ENCODE data around the gene C1orf21.

C1orf21 gene

GRCh38 chr1:184524248-184524647, 137.4 kb downstream of the C1orf21 start:
- Histone ChIP-seq H3K36me3 (ENCODE audit: control insufficient read depth, insufficient read depth, low read length) (no peaks in the 10 kb centered on the region), H3K27me3 (ENCODE audit: control insufficient read depth, insufficient read depth, low read length) (no peaks in the 10 kb centered on the region), H3K4me3 (ENCODE audit: low read depth, low read length) (no peak overlapping the region), H3K4me1 (no peaks in the 10 kb centered on the region), H3K9ac (no peak overlapping the region), H2AFZ (no peak overlapping the region), H3K79me2 (no peaks in the 10 kb centered on the region), H3K4me2 (ENCODE audit: low read length) (no peak overlapping the region), H3K27ac (no peak overlapping the region), H3K9me3 (ENCODE audit: control insufficient read depth, low read length) (no peaks in the 10 kb centered on the region)
- TF ChIP-seq CTCF (IDR thresholded peaks at IDR 0.05), result no peak

GRCh38 chr1:184527402-184527801, 140.6 kb downstream of the C1orf21 start:
- Histone ChIP-seq H3K9ac (no peak overlapping the region), H3K79me2 (no peaks in the 10 kb centered on the region), H3K4me2 (ENCODE audit: low read length) (no peak overlapping the region), H3K4me3 (ENCODE audit: low read depth, low read length) (no peak overlapping the region), H3K4me1 (no peaks in the 10 kb centered on the region), H3K9me3 (ENCODE audit: control insufficient read depth, low read length) (no peaks in the 10 kb centered on the region), H3K27me3 (ENCODE audit: control insufficient read depth, insufficient read depth, low read length) (no peaks in the 10 kb centered on the region), H3K36me3 (ENCODE audit: control insufficient read depth, insufficient read depth, low read length) (no peaks in the 10 kb centered on the region), H2AFZ (no peak overlapping the region), H3K27ac (no peak overlapping the region)
- TF ChIP-seq CTCF (IDR thresholded peaks at IDR 0.05), result no peak

DNA sequence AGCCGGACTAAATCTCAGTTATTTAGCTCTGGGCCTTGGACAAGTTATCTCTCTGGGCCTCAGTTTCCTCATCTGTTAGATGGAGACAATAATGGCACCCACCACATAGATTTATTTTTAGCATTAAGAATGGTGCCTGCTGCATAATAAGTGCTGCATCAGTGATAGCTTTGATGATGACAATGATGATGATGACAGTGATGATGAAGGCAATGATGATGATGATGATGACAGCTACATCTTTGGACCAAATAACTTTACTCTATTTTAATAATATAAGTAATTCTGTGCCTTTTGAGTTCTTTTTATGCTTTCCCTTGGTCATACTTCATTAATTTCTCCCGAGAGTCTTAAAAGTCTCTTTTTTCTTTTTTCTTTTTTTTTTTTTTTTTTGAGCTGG, 143.4 kb downstream of the C1orf21 start:
- Histone ChIP-seq H3K36me3 (ENCODE audit: control insufficient read depth, insufficient read depth, low read length) (no peaks in the 10 kb centered on the region), H3K9me3 (ENCODE audit: control insufficient read depth, low read length) (no peaks in the 10 kb centered on the region), H2AFZ (no peak overlapping the region), H3K4me2 (ENCODE audit: low read length) (no peak overlapping the region), H3K27ac (no peak overlapping the region), H3K4me3 (ENCODE audit: low read depth, low read length) (no peak overlapping the region), H3K4me1 (no peaks in the 10 kb centered on the region), H3K79me2 (no peaks in the 10 kb centered on the region), H3K9ac (no peak overlapping the region), H3K27me3 (ENCODE audit: control insufficient read depth, insufficient read depth, low read length) (no peaks in the 10 kb centered on the region)
- no peak for TF ChIP-seq CTCF (IDR thresholded peaks at IDR 0.05)

GRCh38 chr1:184531296-184531695, 144.5 kb downstream of the C1orf21 start:
- no peak overlapping the region for H3K27ac ChIP-seq
- H3K79me2 ChIP-seq, result no peaks in the 10 kb centered on the region
- H3K36me3 ChIP-seq (ENCODE audit: control insufficient read depth, insufficient read depth, low read length), result no peaks in the 10 kb centered on the region
- no peak for TF ChIP-seq CTCF (IDR thresholded peaks at IDR 0.05)
- H3K4me1 ChIP-seq, result no peaks in the 10 kb centered on the region
- no peaks in the 10 kb centered on the region for H3K9me3 ChIP-seq (ENCODE audit: control insufficient read depth, low read length)
- no peaks in the 10 kb centered on the region for H3K27me3 ChIP-seq (ENCODE audit: control insufficient read depth, insufficient read depth, low read length)
- no peak overlapping the region for H3K9ac ChIP-seq
- no peak overlapping the region for H3K4me2 ChIP-seq (ENCODE audit: low read length)
- no peak overlapping the region for H3K4me3 ChIP-seq (ENCODE audit: low read depth, low read length)
- H2AFZ ChIP-seq, result no peak overlapping the region

DNA sequence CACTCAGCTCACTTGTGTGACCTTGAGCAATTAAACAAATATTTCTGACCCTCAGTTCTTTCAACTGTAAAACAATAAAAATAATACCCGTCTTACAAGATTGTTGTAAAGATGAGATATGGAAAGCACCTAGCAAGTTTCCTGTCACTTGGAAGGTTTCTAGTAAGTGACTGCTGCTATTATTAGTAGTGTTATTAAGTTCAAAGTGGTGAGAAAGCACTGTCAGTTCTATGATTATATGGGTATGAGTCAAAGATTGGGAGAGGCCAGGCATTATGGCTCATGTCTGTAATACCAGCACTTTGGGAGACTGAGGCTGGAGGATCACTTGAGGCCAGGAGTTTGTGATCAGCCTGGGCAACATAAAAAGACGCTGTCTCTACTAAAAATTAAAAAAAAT, 145.4 kb downstream of the C1orf21 start:
- TF ChIP-seq CTCF (IDR thresholded peaks at IDR 0.05), result no peak
- H3K27ac ChIP-seq, result no peak overlapping the region
- H3K9ac ChIP-seq, result no peak overlapping the region
- H3K27me3 ChIP-seq (ENCODE audit: control insufficient read depth, insufficient read depth, low read length), result no peaks in the 10 kb centered on the region
- H2AFZ ChIP-seq, result no peak overlapping the region
- H3K4me2 ChIP-seq (ENCODE audit: low read length), result no peak overlapping the region
- no peaks in the 10 kb centered on the region for H3K79me2 ChIP-seq
- H3K9me3 ChIP-seq (ENCODE audit: control insufficient read depth, low read length), result no peaks in the 10 kb centered on the region
- no peak overlapping the region for H3K4me3 ChIP-seq (ENCODE audit: low read depth, low read length)
- H3K4me1 ChIP-seq, result no peaks in the 10 kb centered on the region
- H3K36me3 ChIP-seq (ENCODE audit: control insufficient read depth, insufficient read depth, low read length), result no peaks in the 10 kb centered on the region

Measured in parathyroid adenoma (tissue), 2 donors.